GM18526 (cell line): ENCODE data around the gene SLC47A1.

Source experiments
- POLR2A ChIP-seq: IDR thresholded peaks from 3 replicates; pipeline ENCODE4 v1.6.1; 2011; ENCODE audit not compliant: insufficient read length; ENCODE audit errors: extremely low read depth

The SLC47A1 gene

DNA sequence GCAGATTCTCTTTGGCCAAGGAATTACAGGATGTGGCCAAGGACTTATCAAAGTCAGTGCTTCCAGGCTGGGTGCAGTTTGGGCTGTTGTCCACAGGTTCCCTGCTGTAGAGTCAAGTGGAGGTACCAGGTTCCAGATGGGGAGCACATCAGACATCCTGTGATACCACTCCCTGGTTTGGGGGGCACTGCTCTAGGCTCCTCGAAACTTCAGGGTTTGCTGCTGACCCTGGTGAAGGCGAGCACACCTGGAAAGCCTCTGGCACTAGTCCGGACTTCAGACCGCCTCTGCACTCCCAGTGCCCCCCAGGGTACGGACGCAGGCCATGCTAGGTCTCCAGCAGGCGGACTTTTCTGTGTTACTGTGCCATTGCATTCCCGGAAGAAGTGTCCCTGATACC, 10.7 kb downstream of the SLC47A1 start:
- no peak for TF ChIP-seq POLR2A

- no peak for TF ChIP-seq POLR2A
These were observed 12.8 kb downstream of the SLC47A1 start for GRCh38 chr17:19546289-19547065.

GRCh38 chr17:19549746-19550623, 16.3 kb downstream of the SLC47A1 start:
- TF ChIP-seq POLR2A, result no peak

GRCh38 chr17:19551165-19551564, 17.5 kb downstream of the SLC47A1 start:
- no peak for TF ChIP-seq POLR2A

GRCh38 chr17:19551591-19552148, 18.0 kb downstream of the SLC47A1 start:
- TF ChIP-seq POLR2A, result no peak

GRCh38 chr17:19553036-19553435, 19.4 kb downstream of the SLC47A1 start:
- TF ChIP-seq POLR2A, result no peak

DNA sequence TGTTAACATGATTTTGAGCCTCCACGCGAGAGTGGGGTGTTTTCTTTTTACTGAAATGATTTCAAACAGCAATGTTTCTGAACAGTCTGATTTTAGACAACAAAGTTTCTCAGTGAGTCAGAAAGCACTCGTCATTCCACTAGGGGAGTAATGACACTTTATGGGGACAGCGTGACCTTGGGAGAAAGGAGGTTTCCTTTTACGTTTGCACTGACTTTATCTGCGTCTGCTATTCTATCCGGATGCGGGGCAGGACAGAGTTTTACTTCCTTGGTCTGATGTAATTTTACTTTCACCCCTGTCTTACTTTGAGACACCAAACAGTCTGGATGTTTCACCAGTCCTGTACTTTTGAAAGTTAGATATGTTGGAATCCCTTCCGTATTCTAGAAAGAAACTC, 20.7 kb downstream of the SLC47A1 start:
- no peak for TF ChIP-seq POLR2A

DNA sequence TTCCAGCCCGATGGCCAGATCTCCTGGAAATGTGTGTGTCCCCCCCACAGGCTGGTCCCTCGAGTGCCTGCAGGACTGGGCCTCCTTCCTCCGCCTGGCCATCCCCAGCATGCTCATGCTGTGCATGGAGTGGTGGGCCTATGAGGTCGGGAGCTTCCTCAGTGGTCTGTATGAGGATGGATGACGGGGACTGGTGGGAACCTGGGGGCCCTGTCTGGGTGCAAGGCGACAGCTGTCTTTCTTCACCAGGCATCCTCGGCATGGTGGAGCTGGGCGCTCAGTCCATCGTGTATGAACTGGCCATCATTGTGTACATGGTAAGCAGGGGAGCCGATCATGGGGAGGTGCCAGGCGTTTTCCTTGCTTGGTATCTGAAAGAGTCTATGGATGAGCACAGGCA, 22.1 kb downstream of the SLC47A1 start:
- no peak for TF ChIP-seq POLR2A

GRCh38 chr17:19558946-19559345, 25.3 kb downstream of the SLC47A1 start:
- no peak for TF ChIP-seq POLR2A

- no peak for TF ChIP-seq POLR2A
These were observed 28.2 kb downstream of the SLC47A1 start for GRCh38 chr17:19561697-19562318.

DNA sequence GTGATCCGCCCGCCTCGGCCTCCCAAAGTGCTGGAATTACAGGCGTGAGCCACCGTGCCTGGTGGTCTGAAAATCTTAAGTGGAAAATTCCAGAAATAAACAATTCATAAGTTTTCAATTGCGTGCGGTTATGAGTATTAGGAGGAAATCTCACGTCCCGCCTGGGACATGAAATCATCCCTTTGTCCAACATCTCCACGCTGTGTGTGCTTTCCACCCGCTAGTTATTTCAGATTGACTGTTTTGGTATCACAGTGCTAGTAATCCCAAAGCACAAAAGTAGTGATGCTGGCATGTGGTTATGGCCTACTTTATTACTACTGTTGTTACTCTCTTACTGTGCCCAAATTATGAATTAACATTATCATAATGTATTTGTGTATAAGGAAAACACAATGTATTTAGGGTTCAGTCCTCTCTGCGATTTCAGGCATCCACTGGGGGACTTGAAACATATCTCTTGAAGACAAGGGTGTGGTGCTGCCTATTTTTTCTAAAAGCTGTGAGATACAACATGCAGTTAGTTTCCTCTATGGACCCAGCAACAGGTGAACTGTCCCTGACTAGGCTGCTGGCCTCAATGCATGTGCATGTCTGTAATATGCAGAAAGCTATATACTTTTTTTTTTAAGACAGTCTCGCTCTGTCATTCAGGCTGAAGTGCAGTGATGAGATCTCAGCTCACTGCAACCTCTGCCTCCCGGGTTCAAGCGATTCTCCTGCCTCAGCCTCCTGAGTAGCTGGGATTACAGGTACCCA, 32.3 kb downstream of the SLC47A1 start:
- TF ChIP-seq POLR2A, result no peak

DNA sequence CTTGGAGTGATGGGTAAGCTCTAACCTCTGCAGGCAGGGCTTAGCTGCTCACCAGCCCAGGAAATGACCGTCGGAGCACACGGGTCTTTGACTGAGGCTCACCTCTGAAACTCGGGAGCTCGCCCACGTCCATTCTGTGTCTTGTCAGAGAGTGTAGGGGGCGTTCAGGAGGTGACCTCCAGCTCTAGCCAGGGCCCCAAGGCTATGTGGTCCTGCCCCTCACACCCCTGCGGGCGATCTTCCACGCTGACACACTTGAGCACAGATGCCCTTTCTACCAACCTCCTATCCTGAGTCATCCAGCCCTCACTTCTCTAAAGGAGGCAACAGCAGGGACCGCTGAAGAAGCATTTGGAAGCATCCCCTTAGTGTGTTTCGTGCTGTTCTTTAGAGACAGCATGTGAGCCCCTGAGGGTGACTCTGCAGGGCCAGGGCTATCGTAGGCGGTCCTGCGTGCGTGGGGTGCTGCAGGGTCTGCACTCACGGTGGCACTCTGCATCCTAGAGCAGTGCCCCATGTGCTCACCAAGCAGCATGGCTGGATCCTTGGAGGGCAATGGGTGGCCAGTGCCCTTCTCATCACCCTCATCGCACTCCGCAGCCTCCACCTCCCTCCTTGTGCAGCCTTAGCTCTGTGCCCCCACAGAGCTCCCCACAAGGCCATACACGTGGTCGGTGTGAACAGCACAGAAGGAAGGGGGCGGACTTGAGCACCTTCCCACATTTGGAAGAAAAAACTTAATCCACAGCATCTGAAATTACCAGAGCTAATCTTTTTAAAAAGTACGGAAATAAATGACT, 33.8 kb downstream of the SLC47A1 start:
- TF ChIP-seq POLR2A, result no peak

DNA sequence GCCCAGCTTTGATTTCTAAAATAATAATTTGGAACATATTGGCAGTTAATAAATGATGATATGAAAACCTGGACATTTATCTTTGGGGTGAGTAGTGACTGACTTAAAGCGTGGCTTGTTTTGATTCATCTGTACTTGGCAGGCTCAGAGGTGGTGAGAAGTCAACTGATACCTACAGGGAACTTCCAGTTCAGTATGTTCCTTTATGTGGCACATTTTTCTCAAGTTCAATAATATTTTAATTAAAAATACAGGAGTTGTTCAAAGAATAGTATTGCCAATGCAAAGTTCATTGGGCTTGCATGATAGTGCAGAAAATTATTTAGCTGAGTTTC, 34.3 kb downstream of the SLC47A1 start:
- TF ChIP-seq POLR2A, result no peak

DNA sequence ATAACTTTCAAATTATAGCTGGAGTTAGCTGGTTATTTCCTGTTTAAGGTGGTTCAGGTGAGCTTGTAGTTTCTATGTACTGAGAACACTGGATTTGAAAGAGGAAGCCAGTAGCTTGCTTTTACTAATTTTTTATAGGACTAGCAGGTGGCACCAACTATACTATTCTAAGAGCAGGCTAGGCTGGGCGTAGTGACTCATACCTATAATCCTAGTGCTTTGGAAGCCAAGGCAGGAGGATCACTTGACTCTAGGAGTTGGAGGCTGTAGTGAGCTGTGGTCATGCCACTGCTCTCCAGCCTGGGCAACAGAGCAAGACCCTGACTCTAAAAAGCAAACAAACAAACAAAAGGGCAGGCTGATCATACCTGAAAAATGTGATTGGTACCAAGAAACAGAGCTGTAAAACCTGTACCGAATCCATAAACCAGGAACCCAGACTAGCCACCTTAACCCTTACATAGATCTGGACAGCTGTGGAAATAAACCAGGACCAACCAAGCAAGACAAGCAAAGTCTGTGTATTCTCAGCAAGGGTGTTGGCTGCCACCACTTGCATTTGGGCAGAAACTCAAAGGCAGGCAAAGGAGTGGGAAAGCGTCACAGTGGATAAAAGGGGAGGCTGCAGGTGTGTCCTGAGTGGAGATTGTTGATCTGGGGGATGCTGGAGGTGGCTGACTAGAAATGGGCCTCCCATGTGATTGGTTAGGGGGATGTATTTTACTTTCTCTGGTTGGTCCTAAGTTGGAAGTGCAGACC, 36.3 kb downstream of the SLC47A1 start:
- no peak for TF ChIP-seq POLR2A

DNA sequence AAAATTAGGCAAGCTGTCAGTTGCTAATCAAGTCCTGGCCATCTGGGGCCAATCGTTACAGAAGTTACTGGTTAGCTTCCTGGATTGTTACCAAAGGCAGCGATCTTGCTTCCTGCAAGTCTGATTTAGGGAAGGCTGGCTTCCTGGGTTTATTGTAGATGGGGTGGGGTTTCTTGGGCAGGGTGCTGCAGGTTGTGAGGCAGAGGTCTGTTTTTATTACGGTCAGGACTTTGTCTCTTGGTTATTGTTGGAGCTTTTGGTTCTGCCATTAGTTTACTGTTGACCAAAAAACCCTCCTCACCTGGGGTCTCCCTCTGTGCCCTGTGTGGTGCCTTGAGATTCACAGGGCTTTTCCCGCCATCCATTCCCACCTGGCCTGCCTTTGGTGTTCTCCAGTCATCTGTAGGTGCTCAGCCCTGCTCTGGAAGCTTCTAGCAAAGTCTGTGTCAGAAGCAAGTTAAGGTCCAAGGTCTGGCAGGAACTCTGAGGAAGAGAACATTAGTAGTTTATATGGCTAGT, 36.9 kb downstream of the SLC47A1 start:
- no peak for TF ChIP-seq POLR2A
